Stimulated activated CD4-positive, alpha-beta T cell treated with anti-CD3 and anti-CD28 coated beads, Interleukin-12 subunit alpha, Interleukin-12 subunit beta, amount 100 ng/mL, for 4 hours (primary cell): ENCODE results near the gene SLC38A8.

ENCODE experiments used
- DNase-seq: peaks from one replicate; pipeline ENCODE4 v3.0.0-alpha.2; 2020

Gene SLC38A8

GRCh38 chr16:84042308-84042878 is at the start of gene SLC38A8:
SLC38A8 (minus strand) TSS chr16:84042795; CDS start chr16:84042157, 638 bp downstream.
- DNase-seq, result no peak

GRCh38 chr16:84091460-84091859 is 48.9 kb upstream of the SLC38A8 start:
- no peak for DNase-seq

GRCh38 chr16:84090211-84090610 is 47.6 kb upstream of the SLC38A8 start:
- DNase-seq, result no peak

GRCh38 chr16:84088695-84089395 is 46.2 kb upstream of the SLC38A8 start:
- peak; percentile 25 for DNase-seq

- DNase-seq, result no peak
Observed at GRCh38 chr16:84087466-84088151, 45.0 kb upstream of the SLC38A8 start.

- no peak for DNase-seq
Observed at GRCh38 chr16:84087001-84087400, 44.4 kb upstream of the SLC38A8 start.

- DNase-seq, result no peak
Observed at GRCh38 chr16:84086341-84086740, 43.7 kb upstream of the SLC38A8 start.

- no peak for DNase-seq
Observed at GRCh38 chr16:84085773-84086172, 43.2 kb upstream of the SLC38A8 start.

GRCh38 chr16:84085271-84085667 is 42.7 kb upstream of the SLC38A8 start:
- no peak for DNase-seq

- peak; percentile 56 for DNase-seq
Observed at GRCh38 chr16:84084570-84085270, 42.1 kb upstream of the SLC38A8 start.

- no peak for DNase-seq
Observed at GRCh38 chr16:84082835-84083569, 40.4 kb upstream of the SLC38A8 start.

- no peak for DNase-seq
Observed at GRCh38 chr16:84082110-84082509, 39.5 kb upstream of the SLC38A8 start.

- DNase-seq, result no peak
Observed at GRCh38 chr16:84081446-84081989, 38.9 kb upstream of the SLC38A8 start.

- no peak for DNase-seq
Observed at GRCh38 chr16:84080813-84081212, 38.2 kb upstream of the SLC38A8 start.

- DNase-seq, result no peak
Observed at GRCh38 chr16:84080378-84080777, 37.8 kb upstream of the SLC38A8 start.

GRCh38 chr16:84079664-84080063 is 37.1 kb upstream of the SLC38A8 start:
- no peak for DNase-seq

- DNase-seq, result no peak
Observed at GRCh38 chr16:84075376-84075775, 32.8 kb upstream of the SLC38A8 start.

- no peak for DNase-seq
Observed at GRCh38 chr16:84074721-84075120, 32.1 kb upstream of the SLC38A8 start.

GRCh38 chr16:84072014-84072413 is 29.4 kb upstream of the SLC38A8 start:
- DNase-seq, result no peak

GRCh38 chr16:84071121-84071520 is 28.5 kb upstream of the SLC38A8 start:
- DNase-seq, result no peak

GRCh38 chr16:84069540-84069939 is 26.9 kb upstream of the SLC38A8 start:
- DNase-seq, result no peak

- no peak for DNase-seq
Observed at GRCh38 chr16:84068783-84069462, 26.3 kb upstream of the SLC38A8 start.
